GM21529 (cell line): ENCODE measurements around the gene LMBRD1.

ENCODE experiments used
- ATAC-seq: cut with Tn5 transposase; IDR thresholded peaks from one replicate; pipeline ENCODE4 v1.9.1; 2021; ENCODE audit not compliant: unreplicated experiment

Gene LMBRD1

GRCh38 chr6:69643688-69644087, 153.1 kb downstream of the LMBRD1 start:
- no peak for ATAC-seq

- ATAC-seq: no peak
Observed at GRCh38 chr6:69632932-69633331, 163.9 kb downstream of the LMBRD1 start.

- peak; percentile 56 for ATAC-seq
Observed at GRCh38 chr6:69631552-69632346, 165.1 kb downstream of the LMBRD1 start.

GRCh38 chr6:69630767-69631166, 166.0 kb downstream of the LMBRD1 start:
- no peak for ATAC-seq

GRCh38 chr6:69627625-69628024, 169.2 kb downstream of the LMBRD1 start:
- no peak for ATAC-seq

- ATAC-seq: no peak
Observed at GRCh38 chr6:69624944-69625343, 171.9 kb downstream of the LMBRD1 start.
